GM12892 (cell line): ENCODE measurements around the gene PHRF1.

ENCODE experiments used
- POLR2A ChIP-seq: IDR thresholded peaks from 2 replicates; pipeline ENCODE4 v1.6.1; 2011; ENCODE audit warnings: low read depth, low read length, control low read depth
- POLR2AphosphoS5 ChIP-seq: IDR thresholded peaks from 2 replicates; pipeline ENCODE4 v1.6.1; 2011; ENCODE audit warnings: low read depth, low read length, control low read depth
- TAF1 ChIP-seq: IDR thresholded peaks from 2 replicates; pipeline ENCODE4 v1.6.1; 2011; ENCODE audit warnings: low read depth, mild to moderate bottlenecking, control low read depth, low read length, borderline replicate concordance

DNA sequence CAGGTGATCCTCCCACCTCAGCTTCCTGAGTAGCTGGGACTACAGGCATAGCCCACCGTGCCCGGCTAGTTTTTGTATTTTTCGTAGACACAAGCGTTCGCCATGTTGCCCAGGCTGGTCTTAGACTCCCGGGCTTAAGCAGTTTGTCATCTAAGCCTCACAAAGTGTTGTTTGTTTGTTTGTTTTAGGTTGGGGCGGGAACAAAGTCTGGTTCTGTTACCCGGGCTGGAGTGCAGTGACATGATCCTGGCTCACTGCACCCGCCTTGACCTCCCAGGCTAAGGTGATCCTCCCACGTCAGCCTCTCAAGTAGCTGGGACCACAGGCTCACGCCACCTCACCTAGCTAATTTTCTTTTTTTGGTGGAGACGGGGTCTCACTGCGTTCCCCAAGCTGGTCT lies 26.9 kb downstream of the PHRF1 start:
- TF ChIP-seq POLR2AphosphoS5: no peak
- no peak for TF ChIP-seq POLR2A
- TF ChIP-seq TAF1: no peak
